Adipocyte (in vitro differentiated cells): ENCODE results near the gene CFAP92.
"Not testable (repeated sequence)": the region's sequence is repeated elsewhere in the genome, so short reads cannot be mapped to it uniquely, and the experiment has no call there.

ENCODE experiments used
- DNase-seq: peaks from one replicate; pipeline ENCODE4 v3.0.0-alpha.2; 2015; ENCODE audit warnings: low read depth
- H3K27me3 ChIP-seq: replicated peaks from 2 replicates; pipeline ENCODE4 v1.7.0; 2013; ENCODE audit warnings: mild to moderate bottlenecking, low read length, moderate library complexity; ENCODE audit not compliant: control insufficient read depth, insufficient read depth
- H3K36me3 ChIP-seq: 2 replicates; pipeline ENCODE4 v1.7.0; 2013; ENCODE audit warnings: low read length, mild to moderate bottlenecking, moderate library complexity; ENCODE audit not compliant: control insufficient read depth, insufficient read depth, severe bottlenecking
- H3K4me1 ChIP-seq: 2 replicates; pipeline ENCODE4 v1.7.0; 2013; ENCODE audit warnings: mild to moderate bottlenecking, low read length, moderate library complexity; ENCODE audit not compliant: control insufficient read depth, insufficient read depth
- H3K4me3 ChIP-seq: 2 replicates; pipeline ENCODE4 v1.7.0; 2013; ENCODE audit warnings: mild to moderate bottlenecking, low read length, moderate library complexity
- H3K9ac ChIP-seq: 2 replicates; pipeline ENCODE4 v1.7.0; 2013; ENCODE audit warnings: mild to moderate bottlenecking, low read length, moderate library complexity
- H3K9me3 ChIP-seq: 2 replicates; pipeline ENCODE4 v1.7.0; 2013; ENCODE audit warnings: mild to moderate bottlenecking, low read length, moderate library complexity; ENCODE audit not compliant: control insufficient read depth

CFAP92 gene

DNA sequence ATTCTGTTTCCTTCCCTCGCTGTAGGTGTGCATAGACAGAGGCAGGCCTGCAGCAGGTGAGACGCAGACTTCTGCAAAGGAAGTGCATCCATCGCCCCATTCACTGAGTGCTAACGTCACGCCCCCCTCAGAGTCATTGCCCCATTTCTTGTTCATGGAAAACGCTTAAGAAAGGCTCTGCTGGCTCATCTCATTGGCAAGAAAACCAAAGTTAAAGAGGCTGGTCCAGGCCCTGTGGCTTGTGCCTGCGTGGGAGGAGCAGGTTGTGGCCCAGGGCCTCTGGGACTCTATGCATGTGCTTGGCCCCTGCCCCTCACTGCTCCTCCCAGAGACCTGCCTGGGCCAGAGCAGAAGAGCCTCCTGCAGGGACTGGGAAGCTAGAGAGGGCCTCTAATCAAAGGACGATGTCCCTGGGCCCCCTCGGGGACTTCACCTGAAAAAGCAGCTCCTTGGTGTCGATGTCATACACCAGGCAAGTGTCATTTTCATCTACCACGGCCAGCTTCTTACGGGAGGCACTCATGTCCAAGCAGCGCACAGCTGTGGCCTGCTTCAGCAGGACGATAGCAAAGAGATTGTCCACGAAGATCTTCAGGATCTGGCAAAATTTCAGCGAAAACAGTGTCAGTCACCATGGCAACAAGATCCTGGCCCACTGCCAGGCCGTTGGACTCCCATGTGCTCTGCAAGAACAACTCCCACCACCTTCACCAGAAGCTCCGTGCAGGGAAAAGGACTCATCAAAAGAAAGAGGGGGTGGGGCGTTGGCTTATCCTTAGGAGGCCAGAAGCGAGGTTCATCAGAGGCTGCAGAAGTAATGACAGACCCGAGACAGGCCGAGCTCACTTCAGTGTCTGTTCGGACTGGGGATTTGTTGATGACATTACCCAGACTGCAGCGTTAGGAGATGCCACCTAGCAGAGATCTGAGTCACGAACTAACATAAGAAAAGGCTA lies 128.7 kb downstream of the CFAP92 start:
- peaks cover 11% of the 10 kb centered on the region for H3K4me1 ChIP-seq
- not testable (repeated sequence) for H3K4me3 ChIP-seq, DNase-seq, H3K9ac ChIP-seq, H3K27me3 ChIP-seq, H3K9me3 ChIP-seq, H3K36me3 ChIP-seq

GRCh38 chr3:128864351-128864811 lies 129.5 kb downstream of the CFAP92 start:
- peaks cover 15% of the 10 kb centered on the region for H3K9me3 ChIP-seq
- no peak overlapping the region for H3K4me3 ChIP-seq
- no peak overlapping the region for H3K9ac ChIP-seq
- H3K27me3 ChIP-seq = no peaks in the 10 kb centered on the region
- H3K4me1 ChIP-seq = peaks cover 11% of the 10 kb centered on the region
- DNase-seq = no peak
- H3K36me3 ChIP-seq = no peaks in the 10 kb centered on the region

DNA sequence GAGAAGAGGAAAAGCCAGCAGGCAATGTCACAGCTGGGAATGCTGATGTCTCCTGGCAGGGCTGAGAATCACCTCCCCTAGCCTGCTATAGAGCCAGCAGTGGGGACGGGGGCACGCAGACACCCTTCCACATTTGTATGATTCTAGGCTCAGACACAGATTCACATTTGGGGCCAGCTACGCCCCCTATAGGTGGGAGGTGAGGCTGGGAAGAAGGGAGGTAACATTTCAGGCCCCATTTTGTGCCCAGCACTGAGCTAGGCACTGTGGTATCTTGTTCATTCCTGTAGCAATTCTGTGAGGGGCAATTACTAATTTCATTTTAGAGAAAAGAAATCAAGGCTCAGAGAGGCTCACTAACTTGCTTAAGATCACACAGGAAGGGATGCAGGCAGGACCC lies 130.3 kb downstream of the CFAP92 start:
- DNase-seq = no peak
- H3K36me3 ChIP-seq = no peaks in the 10 kb centered on the region
- no peak overlapping the region for H3K4me3 ChIP-seq
- H3K4me1 ChIP-seq = peaks cover 11% of the 10 kb centered on the region
- peaks cover 23% of the 10 kb centered on the region for H3K9me3 ChIP-seq
- no peaks in the 10 kb centered on the region for H3K27me3 ChIP-seq
- H3K9ac ChIP-seq = no peak overlapping the region

- Histone ChIP-seq H3K9me3 (peaks cover 31% of the 10 kb centered on the region), H3K9ac (no peak overlapping the region)
Measured at GRCh38 chr3:128861491-128861890, 132.4 kb downstream of the CFAP92 start.

More at GRCh38 chr3:128861491-128861890, 132.4 kb downstream of the CFAP92 start:
- peaks cover 12% of the 10 kb centered on the region for H3K4me1 ChIP-seq
- H3K4me3 ChIP-seq = no peak overlapping the region
- DNase-seq = no peak
- H3K27me3 ChIP-seq = no peaks in the 10 kb centered on the region
- no peaks in the 10 kb centered on the region for H3K36me3 ChIP-seq
